ENCODE results near the gene MEIKIN.
"Not testable (repeated sequence)": the region's sequence is repeated elsewhere in the genome, so short reads cannot be mapped to it uniquely, and the experiment has no call there.

Gene MEIKIN

DNA sequence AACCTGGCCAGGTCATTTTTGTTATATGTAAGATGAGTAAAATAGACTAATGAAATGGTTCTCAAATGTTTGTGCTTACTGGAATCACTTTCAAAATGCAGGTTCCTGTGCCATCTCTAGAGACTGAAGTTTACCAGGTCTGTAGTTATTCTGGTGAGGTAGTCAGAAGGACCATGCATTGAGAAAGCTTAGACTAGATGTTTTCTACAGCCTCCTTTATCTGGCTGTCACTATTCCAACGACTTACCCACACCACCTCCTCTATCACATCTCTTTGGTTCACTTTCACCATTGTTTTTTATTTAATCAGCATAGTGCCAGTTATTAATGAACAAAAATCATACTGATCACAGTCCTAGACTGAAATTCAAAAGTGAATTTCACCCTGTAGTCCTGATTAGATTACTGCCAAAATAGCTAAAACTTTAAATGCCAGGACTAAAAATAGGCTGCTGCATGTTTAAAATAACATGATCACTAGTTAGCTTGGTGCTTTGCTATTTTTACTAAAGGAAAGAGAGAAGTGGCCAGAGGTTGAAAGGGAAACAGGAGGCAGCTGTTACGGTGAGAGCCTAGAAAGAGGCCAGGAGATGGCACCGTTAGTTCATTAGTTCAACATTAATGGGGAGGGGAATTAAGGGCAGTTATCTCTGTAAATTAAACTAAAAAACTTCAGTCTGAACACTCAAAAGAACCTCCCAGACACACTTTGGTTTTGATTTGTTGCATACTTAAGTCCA, 134.8 kb downstream of the MEIKIN start:
- no peak for DNase-seq (ENCODE audit: low read depth in 2 of 2)

DNA sequence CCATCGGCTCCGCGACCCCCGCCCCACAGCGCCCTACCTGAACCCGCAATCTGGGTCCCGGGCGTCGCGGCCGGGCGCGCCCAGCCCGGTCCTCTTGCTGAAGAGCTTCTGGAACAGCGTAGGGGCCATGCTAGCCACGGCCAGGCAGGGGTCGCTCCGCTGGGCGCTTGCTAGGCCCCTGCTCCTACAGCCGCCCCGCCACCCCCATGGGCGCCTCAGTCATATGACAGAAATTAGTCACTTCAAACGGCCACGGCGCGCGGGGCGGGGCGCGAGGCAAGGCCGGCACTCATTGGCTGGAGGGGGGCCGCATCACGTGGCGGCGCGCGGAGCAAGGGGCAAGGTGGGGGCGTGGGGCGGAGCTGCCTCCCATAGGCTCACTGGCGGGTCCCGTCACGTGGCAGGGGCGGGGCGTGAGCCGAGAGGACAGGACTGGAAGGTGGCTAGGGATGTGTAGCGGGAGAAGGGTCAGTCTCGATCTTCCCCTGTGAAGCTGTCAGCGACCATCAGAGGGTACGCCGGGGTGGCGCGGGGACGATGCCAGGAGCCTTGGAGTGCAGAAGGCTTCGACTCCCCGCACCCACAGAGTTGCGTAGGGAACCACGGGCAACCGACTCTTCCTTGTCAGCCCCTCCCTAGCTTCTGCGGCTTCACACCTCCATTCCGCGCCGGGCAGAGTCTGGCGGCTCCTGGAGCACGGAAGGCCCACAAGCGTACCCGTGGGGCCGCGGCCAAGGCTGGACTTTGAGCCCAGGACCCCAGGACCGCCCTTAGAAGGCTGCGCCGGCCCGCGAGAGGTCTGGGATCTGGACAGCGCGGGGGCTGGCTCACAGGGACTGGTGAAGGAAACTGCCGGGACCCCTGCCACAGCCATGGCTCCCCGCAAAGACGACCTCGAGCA, 148.4 kb downstream of the MEIKIN start, which contains the start of gene FNIP1:
Gene FNIP1, minus strand, starts transcription at position 225 of the 901 bp plus-strand sequence. Its CDS starts 96 bp downstream, at position 129.
- DNase-seq (ENCODE audit: low read depth in 2 of 2), result peak; percentile 99 to 100

- DNase-seq (ENCODE audit: low read depth in 2 of 2), result peak; percentile 5 to 9
These were observed 149.3 kb downstream of the MEIKIN start for GRCh38 chr5:131795879-131796792.

DNA sequence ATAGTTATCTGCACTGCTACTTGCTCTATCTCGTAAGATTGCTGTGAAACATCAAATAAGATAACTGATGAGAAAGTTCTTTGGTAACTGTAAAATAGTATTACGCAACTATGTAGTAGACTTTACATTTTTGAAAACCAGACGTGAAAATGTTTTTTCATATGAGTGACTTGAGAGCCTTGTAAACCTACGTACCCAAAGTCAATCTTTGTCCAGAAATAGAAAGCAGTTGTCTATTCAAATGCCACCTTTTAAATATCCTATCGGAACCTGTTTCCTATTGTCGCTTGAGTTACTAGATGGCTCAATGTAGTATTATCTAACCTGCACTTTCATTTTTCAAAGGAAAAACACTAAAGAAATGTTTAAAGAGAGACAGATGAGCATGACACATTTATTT, 150.2 kb downstream of the MEIKIN start:
- DNase-seq (ENCODE audit: low read depth in 2 of 2), result no peak

GRCh38 chr5:131794586-131794985, 150.9 kb downstream of the MEIKIN start:
- DNase-seq (ENCODE audit: low read depth in 2 of 2), result no peak

DNA sequence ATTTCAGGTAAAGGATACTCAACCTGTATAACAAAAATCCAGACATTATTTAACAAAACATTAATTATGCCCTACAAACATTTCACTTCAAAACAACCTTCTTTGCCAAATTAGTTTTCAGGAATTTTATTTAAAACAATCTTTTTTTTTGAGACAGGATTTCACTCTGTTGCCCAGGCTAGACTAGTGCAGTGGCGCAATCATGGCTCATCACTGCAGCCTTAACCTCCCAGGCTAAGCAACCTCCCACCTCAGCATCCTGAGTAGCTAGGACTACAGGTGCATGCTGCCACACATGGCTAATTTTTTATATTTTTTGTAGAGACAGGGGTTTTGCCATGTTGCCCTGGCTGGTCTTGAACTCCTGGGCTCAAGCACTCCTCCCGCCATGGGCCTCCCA, 152.6 kb downstream of the MEIKIN start:
- no peak for DNase-seq (ENCODE audit: low read depth in 2 of 2)

- DNase-seq (ENCODE audit: low read depth in 2 of 2), result no peak
These were observed 153.6 kb downstream of the MEIKIN start for GRCh38 chr5:131791866-131792265.

DNA sequence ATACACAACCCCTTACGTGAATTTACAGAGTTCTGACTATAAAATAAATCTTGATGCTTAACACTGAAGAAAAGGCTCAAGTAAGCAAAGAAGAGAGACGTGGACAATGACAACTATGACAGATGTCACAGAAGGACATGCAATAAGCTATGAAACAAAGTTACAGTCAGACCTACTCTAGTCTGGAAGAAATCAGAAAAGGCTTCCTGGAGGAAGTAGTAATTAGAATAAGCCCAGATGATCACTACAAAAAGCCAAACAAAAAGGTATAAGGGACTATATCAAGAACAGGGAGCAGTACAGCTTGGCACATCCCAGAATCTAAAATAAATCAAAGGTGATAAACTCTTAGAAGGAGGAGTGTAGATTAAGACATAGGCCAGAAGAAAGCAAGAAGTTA, 154.9 kb downstream of the MEIKIN start:
- no peak for DNase-seq (ENCODE audit: low read depth in 2 of 2)

GRCh38 chr5:131789765-131790164, 155.7 kb downstream of the MEIKIN start:
- no peak for DNase-seq (ENCODE audit: low read depth in 2 of 2)

- DNase-seq (ENCODE audit: low read depth in 2 of 2), result no peak
These were observed 157.7 kb downstream of the MEIKIN start for GRCh38 chr5:131787736-131788135.

GRCh38 chr5:131786900-131787692, 158.4 kb downstream of the MEIKIN start:
- no peak for DNase-seq (ENCODE audit: low read depth in 2 of 2)

GRCh38 chr5:131786036-131786435, 159.4 kb downstream of the MEIKIN start:
- no peak for DNase-seq (ENCODE audit: low read depth in 2 of 2)

GRCh38 chr5:131783874-131784273, 161.6 kb downstream of the MEIKIN start:
- DNase-seq (ENCODE audit: low read depth in 2 of 2), result no peak

DNA sequence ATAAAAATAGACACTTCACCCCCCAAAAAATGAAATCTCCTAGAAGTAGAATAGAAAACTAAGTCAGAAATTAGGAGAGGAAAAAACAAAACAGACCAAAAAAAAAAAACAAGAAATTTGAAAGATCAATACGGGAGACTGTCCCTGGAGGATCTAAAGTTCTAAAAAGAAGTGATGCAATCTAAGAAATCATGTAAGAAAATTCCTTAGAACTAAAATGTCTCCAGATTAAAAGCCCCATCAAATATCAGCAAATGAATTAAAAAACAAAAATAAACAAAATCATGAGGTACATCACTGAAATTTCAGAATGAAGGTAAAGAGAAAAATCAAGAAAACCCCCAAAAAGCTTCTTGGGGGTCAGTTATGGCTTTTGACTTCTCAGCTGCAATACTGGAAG, 162.1 kb downstream of the MEIKIN start:
- DNase-seq (ENCODE audit: low read depth in 2 of 2), result no peak

- no peak for DNase-seq (ENCODE audit: low read depth in 2 of 2)
These were observed 162.7 kb downstream of the MEIKIN start for GRCh38 chr5:131782717-131783116.

GRCh38 chr5:131778141-131778540, 167.3 kb downstream of the MEIKIN start:
- DNase-seq (ENCODE audit: low read depth in 2 of 2), result not testable (repeated sequence)

- DNase-seq (ENCODE audit: low read depth in 2 of 2), result no peak
These were observed 169.0 kb downstream of the MEIKIN start for GRCh38 chr5:131776450-131776849.

GRCh38 chr5:131774652-131775367, 170.7 kb downstream of the MEIKIN start:
- no peak for DNase-seq (ENCODE audit: low read depth in 2 of 2)

DNA sequence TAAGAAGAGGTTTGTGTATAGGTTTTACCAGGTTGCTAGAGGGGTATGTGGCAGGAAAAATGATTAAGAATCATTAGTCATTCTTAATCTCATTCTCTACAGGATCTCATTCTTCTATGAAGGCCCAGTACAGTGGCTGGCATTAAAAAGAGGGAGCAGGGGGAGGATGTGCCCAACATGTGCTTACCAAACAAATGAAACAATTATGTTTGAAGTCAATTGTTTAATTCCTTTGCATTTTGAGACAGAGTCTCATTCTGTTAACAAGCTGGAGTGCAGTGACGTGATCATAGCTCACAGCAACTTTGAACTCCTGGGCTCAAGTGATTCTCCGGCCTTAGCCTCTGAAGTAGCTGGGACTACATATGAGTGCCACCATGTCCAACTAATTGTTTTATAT, 171.7 kb downstream of the MEIKIN start:
- no peak for DNase-seq (ENCODE audit: low read depth in 2 of 2)

- DNase-seq (ENCODE audit: low read depth in 2 of 2), result no peak
These were observed 173.8 kb downstream of the MEIKIN start for GRCh38 chr5:131771692-131772091.
